Suprapubic skin (tissue), 4 donors: ENCODE data around the gene SOX5. TPM values are rescaled to one million over a fixed set of nuclear protein-coding genes. Genes with fewer than 3 reads are reported as not detected.

ENCODE experiments used
- DNase-seq, 2 donors: peaks; one replicate each; pipeline ENCODE4 v3.0.0-alpha.2; 2019; ENCODE audit warnings: low spot score in 2 of 2
- H3K27ac ChIP-seq: fragments of 200-600 bp; sonication (generic); one replicate; pipeline ENCODE4 v1.5.1; 2019
- H3K27me3 ChIP-seq: fragments of 200-600 bp; sonication (generic); one replicate; pipeline ENCODE4 v1.5.1; 2019
- H3K36me3 ChIP-seq: fragments of 200-600 bp; sonication (generic); one replicate; pipeline ENCODE4 v1.5.1; 2019
- H3K4me1 ChIP-seq: fragments of 200-600 bp; sonication (generic); one replicate; pipeline ENCODE4 v1.5.1; 2019
- H3K4me3 ChIP-seq: fragments of 200-600 bp; sonication (generic); one replicate; pipeline ENCODE4 v1.5.1; 2019; ENCODE audit warnings: mild to moderate bottlenecking
- H3K9me3 ChIP-seq: fragments of 200-600 bp; sonication (generic); one replicate; pipeline ENCODE4 v1.5.1; 2019
- EP300 ChIP-seq: sonication (generic); formaldehyde crosslinking; IDR thresholded peaks from one replicate; pipeline ENCODE4 v1.6.1; 2017; ENCODE audit warnings: antibody characterized with exemption
- POLR2A ChIP-seq, 2 donors: fragments of 450-650 bp; IDR thresholded peaks; one replicate each; pipeline ENCODE4 v1.6.1; 2017; ENCODE audit warnings: antibody characterized with exemption in 2 of 2, mild to moderate bottlenecking in 2 of 2, moderate library complexity in 2 of 2
- POLR2AphosphoS5 ChIP-seq, 3 donors: sonication (generic); formaldehyde crosslinking; IDR thresholded peaks; one replicate each; pipeline ENCODE4 v1.6.1; 2017; ENCODE audit warnings: antibody characterized with exemption in 3 of 3
- WGBS: methylation state at CpG from one replicate; pipeline ENCODE4 v1.1.5; 2018; 5-methylcytosine and 5-hydroxymethylcytosine counted together
- total RNA-seq, 4 donors: library from RNA; depleted of rRNA; stranded (reverse); fragments of >200 nt; gene quantifications; one replicate each; pipeline ENCODE4 v1.1.0, GENCODE V29; 2016
- TF ChIP-seq, protein P1 (sequence below), 2 donors: fragments of 200-600 bp in 1 of 2; fragments of 450-650 bp in 1 of 2; sonication (generic) in 1 of 2; IDR thresholded peaks; one replicate each; pipeline ENCODE4 v1.5.1; 2016 to 2019; ENCODE audit warnings: antibody characterized with exemption in 2 of 2, mild to moderate bottlenecking in 1 of 2, moderate library complexity in 1 of 2

The SOX5 gene
- total RNA-seq, 4 donors from 2014 or later = 19.0 to 110 (median 23.2) TPM

DNA sequence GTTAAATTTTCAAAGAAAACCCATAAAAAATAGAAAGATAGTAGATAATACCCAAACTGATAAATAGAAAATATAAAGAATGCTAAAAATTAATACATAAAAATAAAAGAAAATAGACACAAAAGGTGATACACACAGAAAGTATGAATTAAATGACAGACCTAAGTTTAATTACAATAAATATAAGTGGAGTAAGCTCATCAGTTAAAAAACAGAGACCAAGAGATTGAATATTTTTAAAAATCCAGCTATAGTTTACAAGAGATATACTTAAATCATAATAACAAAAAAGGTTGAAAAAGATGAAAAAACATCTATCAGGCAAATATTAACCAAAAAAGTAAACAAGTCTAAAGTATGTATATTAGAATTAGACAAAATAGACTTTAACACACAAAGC, 268.2 kb downstream of the SOX5 start:
- Histone ChIP-seq H3K4me3 (no peak overlapping the region), H3K27ac (no peak overlapping the region), H3K4me1 (no peaks in the 10 kb centered on the region), H3K36me3 (no peaks in the 10 kb centered on the region), H3K27me3 (no peaks in the 10 kb centered on the region), H3K9me3 (peaks cover 5% of the 10 kb centered on the region)
- DNase-seq = no peak
- no peak for TF ChIP-seq EP300
- no peak for TF ChIP-seq POLR2A (IDR thresholded peaks at IDR 0.05)

DNA sequence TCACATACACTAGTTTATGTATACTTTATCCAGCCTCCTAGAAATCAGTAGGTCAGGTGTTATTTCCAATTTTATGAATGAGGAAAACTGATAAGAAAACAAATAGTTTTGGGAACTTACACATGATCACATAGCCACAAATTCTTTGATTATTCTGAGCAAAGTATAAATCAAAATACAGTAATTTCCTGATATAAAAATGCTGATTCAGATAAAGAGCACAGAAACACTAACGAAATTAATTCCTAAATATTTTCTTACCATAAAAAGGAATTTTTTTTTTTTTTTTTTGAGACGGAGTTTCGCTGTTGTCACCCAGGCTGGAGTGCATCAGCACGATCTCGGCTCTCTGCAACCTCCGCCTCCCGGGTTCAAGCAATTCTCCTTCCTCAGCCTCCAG, 275.4 kb downstream of the SOX5 start:
- Histone ChIP-seq H3K27me3 (no peaks in the 10 kb centered on the region), H3K9me3 (no peaks in the 10 kb centered on the region), H3K4me3 (no peak overlapping the region), H3K36me3 (no peaks in the 10 kb centered on the region), H3K27ac (no peak overlapping the region), H3K4me1 (no peaks in the 10 kb centered on the region)
- WGBS = 80% methylated on average over 7 of the region's 7 CpGs
- TF ChIP-seq POLR2AphosphoS5 (IDR thresholded peaks at IDR 0.05) (no peak), POLR2A (IDR thresholded peaks at IDR 0.05) (no peak), EP300 (no peak)
- TF ChIP-seq, protein P1, sequence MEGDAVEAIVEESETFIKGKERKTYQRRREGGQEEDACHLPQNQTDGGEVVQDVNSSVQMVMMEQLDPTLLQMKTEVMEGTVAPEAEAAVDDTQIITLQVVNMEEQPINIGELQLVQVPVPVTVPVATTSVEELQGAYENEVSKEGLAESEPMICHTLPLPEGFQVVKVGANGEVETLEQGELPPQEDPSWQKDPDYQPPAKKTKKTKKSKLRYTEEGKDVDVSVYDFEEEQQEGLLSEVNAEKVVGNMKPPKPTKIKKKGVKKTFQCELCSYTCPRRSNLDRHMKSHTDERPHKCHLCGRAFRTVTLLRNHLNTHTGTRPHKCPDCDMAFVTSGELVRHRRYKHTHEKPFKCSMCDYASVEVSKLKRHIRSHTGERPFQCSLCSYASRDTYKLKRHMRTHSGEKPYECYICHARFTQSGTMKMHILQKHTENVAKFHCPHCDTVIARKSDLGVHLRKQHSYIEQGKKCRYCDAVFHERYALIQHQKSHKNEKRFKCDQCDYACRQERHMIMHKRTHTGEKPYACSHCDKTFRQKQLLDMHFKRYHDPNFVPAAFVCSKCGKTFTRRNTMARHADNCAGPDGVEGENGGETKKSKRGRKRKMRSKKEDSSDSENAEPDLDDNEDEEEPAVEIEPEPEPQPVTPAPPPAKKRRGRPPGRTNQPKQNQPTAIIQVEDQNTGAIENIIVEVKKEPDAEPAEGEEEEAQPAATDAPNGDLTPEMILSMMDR (IDR thresholded peaks at IDR 0.05) = no peak
- DNase-seq = no peak

DNA sequence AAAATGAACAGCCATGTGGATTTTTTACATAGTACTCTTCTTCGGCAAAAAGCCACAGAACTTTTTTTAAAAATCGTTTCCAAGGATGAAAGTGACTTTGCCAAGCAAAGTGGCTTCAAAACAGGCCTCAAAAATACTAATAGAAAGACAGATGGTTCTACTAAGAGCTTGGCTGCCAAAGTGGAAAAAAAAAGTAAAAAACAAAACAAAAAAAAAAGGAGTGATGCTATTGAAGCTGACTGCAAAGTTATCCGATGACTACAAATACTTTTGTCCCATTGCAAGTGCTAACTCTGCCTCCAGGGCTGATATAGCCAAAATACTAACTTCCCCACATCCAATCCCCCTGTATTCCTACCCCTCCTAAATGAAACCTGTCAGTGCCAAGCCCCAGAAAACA, 277.6 kb downstream of the SOX5 start:
- DNase-seq = no peak
- no peak for TF ChIP-seq POLR2A (IDR thresholded peaks at IDR 0.05)
- no peak for TF ChIP-seq EP300
- TF ChIP-seq, protein P1 (IDR thresholded peaks at IDR 0.05) = no peak
- no peak for TF ChIP-seq POLR2AphosphoS5 (IDR thresholded peaks at IDR 0.05)
- 48% methylated on average over 3 of the region's 3 CpGs for WGBS
- H3K36me3 ChIP-seq = no peaks in the 10 kb centered on the region
- H3K27me3 ChIP-seq = no peaks in the 10 kb centered on the region
- no peaks in the 10 kb centered on the region for H3K9me3 ChIP-seq
- H3K4me1 ChIP-seq = no peaks in the 10 kb centered on the region
- no peak overlapping the region for H3K27ac ChIP-seq
- H3K4me3 ChIP-seq = no peak overlapping the region

DNA sequence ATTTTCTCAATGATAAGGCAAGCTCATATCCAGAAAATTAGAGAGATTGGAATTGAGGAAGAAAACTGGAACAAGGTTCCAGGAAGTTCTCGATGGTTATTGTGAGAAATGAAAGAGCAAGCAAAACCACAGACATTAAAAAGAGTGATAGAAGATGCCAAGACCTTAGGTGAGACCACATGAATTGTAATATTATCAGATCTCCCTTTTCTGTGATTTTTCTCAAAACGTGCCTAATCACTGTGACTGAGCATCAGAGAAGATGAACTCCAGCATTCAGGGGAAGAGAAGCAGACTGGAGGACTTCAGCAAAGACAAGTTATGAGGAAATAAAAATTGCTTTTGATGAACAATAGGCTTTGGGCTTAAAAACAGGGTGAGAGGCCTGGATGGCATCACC, 278.8 kb downstream of the SOX5 start:
- Histone ChIP-seq H3K36me3 (no peaks in the 10 kb centered on the region), H3K4me1 (no peaks in the 10 kb centered on the region), H3K27me3 (no peaks in the 10 kb centered on the region), H3K4me3 (no peak overlapping the region), H3K9me3 (no peaks in the 10 kb centered on the region), H3K27ac (no peak overlapping the region)
- TF ChIP-seq, protein P1 (IDR thresholded peaks at IDR 0.05) = no peak
- TF ChIP-seq EP300 = no peak
- no peak for TF ChIP-seq POLR2AphosphoS5 (IDR thresholded peaks at IDR 0.05)
- TF ChIP-seq POLR2A (IDR thresholded peaks at IDR 0.05) = no peak
- WGBS = 76% methylated on average over 2 of the region's 2 CpGs
- no peak for DNase-seq

DNA sequence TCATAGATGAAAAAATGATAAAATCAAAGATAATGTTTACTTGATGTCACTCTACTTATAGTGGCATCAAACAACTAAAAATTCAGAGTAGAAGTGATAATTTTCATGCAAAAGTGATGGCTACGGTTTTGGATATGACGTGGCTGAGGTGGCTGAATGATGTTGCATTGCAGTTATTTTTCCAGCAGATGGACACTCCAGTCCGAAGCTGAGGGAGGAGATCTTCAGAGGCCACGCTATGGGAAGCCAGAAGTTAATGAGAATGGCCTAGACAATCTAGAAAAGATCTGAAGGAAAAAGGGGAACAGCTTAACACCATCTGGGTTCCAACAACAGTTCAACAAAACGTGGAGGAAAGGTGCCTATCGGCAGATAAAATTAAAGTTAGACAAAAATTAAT, 279.8 kb downstream of the SOX5 start:
- Histone ChIP-seq H3K4me3 (no peak overlapping the region), H3K27ac (no peak overlapping the region), H3K27me3 (no peaks in the 10 kb centered on the region), H3K4me1 (no peaks in the 10 kb centered on the region), H3K36me3 (no peaks in the 10 kb centered on the region), H3K9me3 (no peaks in the 10 kb centered on the region)
- DNase-seq = no peak
- TF ChIP-seq EP300 (no peak), POLR2A (IDR thresholded peaks at IDR 0.05) (no peak), POLR2AphosphoS5 (IDR thresholded peaks at IDR 0.05) (no peak)
- TF ChIP-seq, protein P1 (IDR thresholded peaks at IDR 0.05) = no peak
- WGBS = 81% methylated on average over 6 of the region's 6 CpGs

DNA sequence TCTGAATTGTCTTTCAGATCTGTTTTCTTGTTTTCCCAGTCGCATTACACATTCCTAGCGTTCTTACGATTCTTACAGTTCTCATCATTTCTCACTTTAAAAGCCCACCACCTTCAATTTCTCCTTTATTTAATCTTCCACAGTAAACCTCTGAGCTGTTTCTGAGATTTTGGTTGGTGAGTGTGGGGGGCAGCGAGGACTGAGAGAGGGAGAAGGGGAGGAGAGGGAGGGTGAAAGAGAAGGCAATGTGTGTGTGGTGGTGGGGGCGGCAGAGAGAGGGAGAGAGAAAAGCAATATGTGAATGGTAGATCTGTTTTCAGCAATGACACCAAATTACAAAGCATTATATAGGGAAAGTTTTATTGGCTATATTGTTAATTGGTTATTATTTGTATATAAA, 282.6 kb downstream of the SOX5 start:
- Histone ChIP-seq H3K4me1 (no peaks in the 10 kb centered on the region), H3K27me3 (no peaks in the 10 kb centered on the region), H3K36me3 (no peaks in the 10 kb centered on the region), H3K4me3 (no peak overlapping the region), H3K27ac (no peak overlapping the region), H3K9me3 (no peaks in the 10 kb centered on the region)
- no peak for TF ChIP-seq POLR2AphosphoS5 (IDR thresholded peaks at IDR 0.05)
- no peak for TF ChIP-seq EP300
- TF ChIP-seq POLR2A (IDR thresholded peaks at IDR 0.05) = no peak
- TF ChIP-seq, protein P1 (IDR thresholded peaks at IDR 0.05) = no peak
- WGBS = 62% methylated on average over 5 of the region's 5 CpGs
- DNase-seq = no peak
